ENCODE results near the gene PRKCA. TPM values are rescaled to one million over a fixed set of nuclear protein-coding genes. Genes with fewer than 3 reads are reported as not detected.
A peak's percentile ranks its signal among the peaks of the same experiment; 100 is the strongest.

The PRKCA gene
- total and polyA plus RNA-seq, 10 of the 15 experiments (the other 5 are each of a cell fraction or from before 2014, with no cell fraction given): 0.11 to 14.6 (median 0.72) TPM

- TF ChIP-seq PBX3 (IDR thresholded peaks at IDR 0.05; ENCODE audit: insufficient replicate concordance, low read depth, low read length): no peak
- TF ChIP-seq MXI1 (IDR thresholded peaks at IDR 0.05; ENCODE audit: low read depth, low read length): no peak
- no peak for TF ChIP-seq ATF7 (IDR thresholded peaks at IDR 0.05; ENCODE audit: low read depth)
- no peak for TF ChIP-seq SPI1 (IDR thresholded peaks at IDR 0.05; ENCODE audit: borderline replicate concordance, insufficient read depth, low read depth, low read length)
- TF ChIP-seq IKZF2 (IDR thresholded peaks at IDR 0.05): peak in 1 of 2 experiments; percentile 60; a peak in 3 of 4 replicates
- no peak for TF ChIP-seq YY1 (IDR thresholded peaks at IDR 0.05; ENCODE audit: low read depth, low read length)
- no peak for TF ChIP-seq HDGF (IDR thresholded peaks at IDR 0.05)
- TF ChIP-seq SUZ12 (IDR thresholded peaks at IDR 0.05; ENCODE audit: unreplicated experiment): no peak
- no peak for TF ChIP-seq IKZF1 (conservative IDR thresholded peaks at IDR 0.05)
- TF ChIP-seq JUND (IDR thresholded peaks at IDR 0.05; ENCODE audit: low read depth, low read length): no peak
- TF ChIP-seq SP1 (IDR thresholded peaks at IDR 0.05; ENCODE audit: low read depth, low read length): no peak
- TF ChIP-seq MYC (IDR thresholded peaks at IDR 0.05; ENCODE audit: insufficient read depth, insufficient read length, insufficient replicate concordance, low read length, severe bottlenecking): no peak
- no peak for TF ChIP-seq CBX5 (IDR thresholded peaks at IDR 0.05; ENCODE audit: low read depth)
- no peak for TF ChIP-seq CEBPZ (IDR thresholded peaks at IDR 0.05; ENCODE audit: low read depth, low read length)
- no peak for TF ChIP-seq PRDM15 (CRISPR knock-in tag; IDR thresholded peaks at IDR 0.05)
Measured at GRCh38 chr17:66573078-66573477, 270.7 kb downstream of the PRKCA start (continued).

All from GM12878 (cell line).